Measurements from ENCODE around the gene ELP6.

ELP6 gene

GRCh38 chr3:47533481-47533880 is 20.0 kb upstream of the ELP6 start:
- DNase-seq, result no peak
- Histone ChIP-seq H3K9me3 (no peaks in the 10 kb centered on the region), H3K36me3 (no peaks in the 10 kb centered on the region), H3K27ac (no peak overlapping the region), H3K4me3 (no peak overlapping the region), H3K4me1 (no peaks in the 10 kb centered on the region), H3K27me3 (no peaks in the 10 kb centered on the region)
- intact Hi-C loops (cut with DNase I; ENCODE audit: low total_unique reads), result no loop called here
- TF ChIP-seq CTCF (IDR thresholded peaks at IDR 0.05), result no peak

GRCh38 chr3:47527952-47528725 is 14.6 kb upstream of the ELP6 start:
- DNase-seq, result no peak
- Histone ChIP-seq H3K4me1 (no peaks in the 10 kb centered on the region), H3K27ac (no peak overlapping the region), H3K36me3 (no peaks in the 10 kb centered on the region), H3K4me3 (no peak overlapping the region), H3K9me3 (no peaks in the 10 kb centered on the region), H3K27me3 (no peaks in the 10 kb centered on the region)
- intact Hi-C loops (cut with DNase I; ENCODE audit: low total_unique reads), result no loop called here
- no peak for TF ChIP-seq CTCF (IDR thresholded peaks at IDR 0.05)

DNA sequence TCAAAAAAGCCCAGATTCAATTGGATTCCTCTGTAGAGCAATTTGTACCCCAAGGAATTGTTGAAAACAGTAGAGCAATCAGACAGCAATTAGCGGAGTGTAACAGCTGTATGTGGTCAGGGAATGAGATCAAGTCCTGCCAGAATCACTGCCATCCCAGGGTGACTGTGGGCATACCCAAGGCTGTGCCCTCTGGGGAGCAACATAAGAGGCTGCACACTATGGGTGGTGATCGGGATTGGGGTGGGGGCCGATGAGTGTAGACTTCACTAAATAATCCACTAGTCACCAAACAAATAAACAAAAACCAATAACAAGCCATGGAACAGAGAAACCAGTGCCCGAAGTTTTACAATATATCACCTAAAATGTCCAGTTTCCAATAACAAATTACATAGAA is 12.1 kb upstream of the ELP6 start:
- intact Hi-C loops (cut with DNase I; ENCODE audit: low total_unique reads), result no loop called here
- Histone ChIP-seq H3K4me1 (peaks cover 0 to 8% (median 2%) of the 10 kb centered on the region in 4 donors), H3K36me3 (no peaks in the 10 kb centered on the region), H3K27me3 (no peaks in the 10 kb centered on the region), H3K4me3 (no peak overlapping the region), H3K27ac (no peak overlapping the region), H3K9me3 (no peaks in the 10 kb centered on the region)
- DNase-seq, result no peak
- TF ChIP-seq CTCF (IDR thresholded peaks at IDR 0.05), result no peak

GRCh38 chr3:47523310-47524073 is 10.0 kb upstream of the ELP6 start:
- TF ChIP-seq CTCF (IDR thresholded peaks at IDR 0.05), result no peak
- no peak for DNase-seq
- intact Hi-C loops (cut with DNase I; ENCODE audit: low total_unique reads), result loop anchor here (2.0 kb wide), 1 partner anchor 265 kb away; no protein-coding TSS in a partner anchor
- Histone ChIP-seq H3K4me1 (peaks cover 0 to 8% (median 2%) of the 10 kb centered on the region in 4 donors), H3K27ac (no peak overlapping the region), H3K9me3 (no peaks in the 10 kb centered on the region), H3K4me3 (no peak overlapping the region), H3K36me3 (no peaks in the 10 kb centered on the region), H3K27me3 (no peaks in the 10 kb centered on the region)

DNA sequence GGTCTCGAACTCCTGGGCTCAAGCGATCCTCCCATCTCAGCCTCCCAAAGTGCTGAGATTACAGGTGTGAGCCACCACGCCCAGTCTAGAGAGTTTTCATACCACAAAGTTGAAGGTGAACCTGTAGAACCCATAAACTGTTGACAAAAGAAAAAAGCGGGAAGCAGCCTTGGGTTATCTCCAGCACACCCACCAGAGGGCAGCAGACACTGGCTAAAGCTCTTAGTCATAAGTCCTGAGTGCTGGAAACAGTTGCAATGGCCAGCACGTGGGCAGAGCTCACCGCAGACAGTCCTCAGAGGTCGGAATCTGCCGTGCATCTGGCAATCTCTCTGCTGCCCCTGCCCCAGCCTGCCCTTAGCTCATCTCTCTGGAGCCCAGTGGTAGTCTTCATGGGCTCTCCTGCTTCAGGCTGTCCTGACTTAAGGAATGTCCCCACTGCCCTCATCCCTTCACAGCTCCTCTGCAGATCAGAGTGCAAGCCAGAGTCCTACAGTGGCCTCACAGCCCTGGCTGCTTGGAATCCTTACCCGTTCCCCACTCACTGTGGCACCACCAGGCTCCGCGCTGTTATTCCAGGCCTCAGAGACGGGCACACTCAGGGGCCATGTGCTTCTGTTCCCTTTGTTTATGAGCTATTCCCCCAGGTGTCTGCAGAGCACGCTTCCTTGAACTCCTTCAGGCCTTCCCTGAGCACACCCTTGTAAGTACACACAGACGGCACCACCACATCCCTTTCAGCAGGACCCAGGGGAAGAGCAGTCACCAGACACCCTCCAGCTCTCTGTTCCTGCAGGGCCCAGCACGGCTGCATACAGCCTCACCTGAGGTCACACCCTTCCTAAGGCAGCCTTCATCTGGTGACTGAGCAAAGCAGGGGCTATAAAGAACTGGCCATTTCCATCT is 8.8 kb upstream of the ELP6 start:
- no peaks in the 10 kb centered on the region for H3K9me3 ChIP-seq
- intact Hi-C loops (cut with DNase I; ENCODE audit: low total_unique reads), result loop anchor here (2.0 kb wide), 1 partner anchor 266 kb away; no protein-coding TSS in a partner anchor
- H3K4me1 ChIP-seq, result peaks cover 0 to 8% (median 2%) of the 10 kb centered on the region in 4 donors
- peak; percentile 85 to 95 for TF ChIP-seq CTCF (IDR thresholded peaks at IDR 0.05)
- no peak overlapping the region for H3K27ac ChIP-seq
- no peaks in the 10 kb centered on the region for H3K36me3 ChIP-seq
- peak; percentile 77 to 87 for DNase-seq
- no peak overlapping the region for H3K4me3 ChIP-seq
- no peaks in the 10 kb centered on the region for H3K27me3 ChIP-seq
